IPS-20b (cell line): ENCODE data around the gene AXDND1.
"Not testable (repeated sequence)": the region's sequence is repeated elsewhere in the genome, so short reads cannot be mapped to it uniquely, and the experiment has no call there.

Experiments used
- H3K27ac ChIP-seq: one replicate; pipeline ENCODE4 v1.5.1; 2013; ENCODE audit warnings: low read length
- H3K27me3 ChIP-seq: 2 replicates; pipeline ENCODE4 v1.6.1; 2013; ENCODE audit warnings: mild to moderate bottlenecking, low read length, inconsistent platforms; ENCODE audit not compliant: insufficient read depth
- H3K36me3 ChIP-seq: 2 replicates; pipeline ENCODE4 v1.6.1; 2013; ENCODE audit warnings: low read depth, mild to moderate bottlenecking, inconsistent platforms, low read length, moderate library complexity; ENCODE audit not compliant: insufficient read depth
- H3K4me1 ChIP-seq: 2 replicates; pipeline ENCODE4 v1.6.1; 2013; ENCODE audit warnings: mild to moderate bottlenecking, control low read depth, inconsistent platforms, low read length, moderate library complexity; ENCODE audit not compliant: insufficient read depth
- H3K4me3 ChIP-seq: 2 replicates; pipeline ENCODE4 v1.5.1; 2013; ENCODE audit warnings: mild to moderate bottlenecking, low read length, inconsistent platforms
- H3K9ac ChIP-seq: 2 replicates; pipeline ENCODE4 v1.6.1; 2013; ENCODE audit warnings: low read depth, mild to moderate bottlenecking, inconsistent platforms, low read length, moderate library complexity
- H3K9me3 ChIP-seq: 2 replicates; pipeline ENCODE4 v1.6.1; 2013; ENCODE audit warnings: mild to moderate bottlenecking, low read depth, low read length, inconsistent platforms; ENCODE audit not compliant: insufficient read depth

AXDND1 gene

GRCh38 chr1:179440971-179441370 is 75.2 kb downstream of the AXDND1 start:
- no peak overlapping the region for H3K27ac ChIP-seq
- H3K9me3 ChIP-seq = no peaks in the 10 kb centered on the region
- H3K27me3 ChIP-seq = no peaks in the 10 kb centered on the region
- no peaks in the 10 kb centered on the region for H3K4me1 ChIP-seq
- H3K36me3 ChIP-seq = no peaks in the 10 kb centered on the region
- no peak overlapping the region for H3K4me3 ChIP-seq
- H3K9ac ChIP-seq = no peak overlapping the region

GRCh38 chr1:179441501-179441900 is 75.7 kb downstream of the AXDND1 start:
- H3K9ac ChIP-seq = no peak overlapping the region
- no peaks in the 10 kb centered on the region for H3K9me3 ChIP-seq
- no peaks in the 10 kb centered on the region for H3K27me3 ChIP-seq
- H3K27ac ChIP-seq = no peak overlapping the region
- no peaks in the 10 kb centered on the region for H3K4me1 ChIP-seq
- H3K4me3 ChIP-seq = no peak overlapping the region
- no peaks in the 10 kb centered on the region for H3K36me3 ChIP-seq

GRCh38 chr1:179442846-179443245 is 77.1 kb downstream of the AXDND1 start:
- H3K27me3 ChIP-seq, H3K4me1 ChIP-seq, H3K36me3 ChIP-seq, H3K9me3 ChIP-seq, H3K27ac ChIP-seq, H3K9ac ChIP-seq, H3K4me3 ChIP-seq: not testable (repeated sequence)

GRCh38 chr1:179445593-179445992 is 79.8 kb downstream of the AXDND1 start:
- no peaks in the 10 kb centered on the region for H3K9me3 ChIP-seq
- no peak overlapping the region for H3K27ac ChIP-seq
- no peak overlapping the region for H3K4me3 ChIP-seq
- H3K4me1 ChIP-seq = no peaks in the 10 kb centered on the region
- no peak overlapping the region for H3K9ac ChIP-seq
- H3K27me3 ChIP-seq = no peaks in the 10 kb centered on the region
- no peaks in the 10 kb centered on the region for H3K36me3 ChIP-seq

- no peak overlapping the region for H3K27ac ChIP-seq
These were observed 81.7 kb downstream of the AXDND1 start for GRCh38 chr1:179447489-179447888.

GRCh38 chr1:179448437-179449149 is 82.8 kb downstream of the AXDND1 start:
- no peak overlapping the region for H3K9ac ChIP-seq

More at GRCh38 chr1:179447489-179447888, 81.7 kb downstream of the AXDND1 start:
- Histone ChIP-seq H3K27me3 (no peaks in the 10 kb centered on the region), H3K4me3 (no peak overlapping the region), H3K9me3 (no peaks in the 10 kb centered on the region), H3K9ac (no peak overlapping the region), H3K36me3 (no peaks in the 10 kb centered on the region), H3K4me1 (no peaks in the 10 kb centered on the region)

GRCh38 chr1:179459606-179460206 is 93.9 kb downstream of the AXDND1 start:
- H3K9me3 ChIP-seq, H3K27me3 ChIP-seq, H3K27ac ChIP-seq, H3K9ac ChIP-seq, H3K4me3 ChIP-seq, H3K4me1 ChIP-seq, H3K36me3 ChIP-seq: not testable (repeated sequence)

More at GRCh38 chr1:179448437-179449149, 82.8 kb downstream of the AXDND1 start:
- Histone ChIP-seq H3K9me3 (no peaks in the 10 kb centered on the region), H3K4me3 (no peak overlapping the region), H3K27me3 (no peaks in the 10 kb centered on the region), H3K36me3 (no peaks in the 10 kb centered on the region), H3K27ac (no peak overlapping the region), H3K4me1 (no peaks in the 10 kb centered on the region)

- H3K4me3 ChIP-seq, H3K4me1 ChIP-seq, H3K9ac ChIP-seq, H3K27ac ChIP-seq, H3K36me3 ChIP-seq, H3K27me3 ChIP-seq: not testable (repeated sequence)
- H3K9me3 ChIP-seq = peaks cover 21% of the 10 kb centered on the region
These were observed 99.9 kb downstream of the AXDND1 start for GRCh38 chr1:179465661-179466060.

- Histone ChIP-seq H3K27me3 (no peaks in the 10 kb centered on the region), H3K9me3 (peaks cover 55% of the 10 kb centered on the region), H3K27ac (no peak overlapping the region), H3K4me3 (no peak overlapping the region), H3K4me1 (no peaks in the 10 kb centered on the region), H3K9ac (no peak overlapping the region), H3K36me3 (no peaks in the 10 kb centered on the region)
These were observed 108.9 kb downstream of the AXDND1 start for GRCh38 chr1:179474713-179475112.

GRCh38 chr1:179476484-179476883 is 110.7 kb downstream of the AXDND1 start:
- Histone ChIP-seq H3K4me1 (no peaks in the 10 kb centered on the region), H3K27me3 (no peaks in the 10 kb centered on the region), H3K36me3 (no peaks in the 10 kb centered on the region), H3K9ac (no peak overlapping the region), H3K9me3 (peaks cover 55% of the 10 kb centered on the region), H3K27ac (no peak overlapping the region), H3K4me3 (no peak overlapping the region)

- H3K9me3 ChIP-seq = peaks cover 54% of the 10 kb centered on the region
- H3K27me3 ChIP-seq = no peaks in the 10 kb centered on the region
- no peak overlapping the region for H3K27ac ChIP-seq
- H3K4me3 ChIP-seq = no peak overlapping the region
- no peaks in the 10 kb centered on the region for H3K36me3 ChIP-seq
- H3K4me1 ChIP-seq = no peaks in the 10 kb centered on the region
- H3K9ac ChIP-seq = no peak overlapping the region
These were observed 112.6 kb downstream of the AXDND1 start for GRCh38 chr1:179478370-179478769.

- Histone ChIP-seq H3K27ac (no peak overlapping the region), H3K4me1 (no peaks in the 10 kb centered on the region), H3K36me3 (no peaks in the 10 kb centered on the region)
These were observed 124.8 kb downstream of the AXDND1 start for GRCh38 chr1:179490611-179491010.

More at GRCh38 chr1:179490611-179491010, 124.8 kb downstream of the AXDND1 start:
- no peak overlapping the region for H3K4me3 ChIP-seq
- H3K27me3 ChIP-seq = no peaks in the 10 kb centered on the region
- H3K9me3 ChIP-seq = peaks cover 3% of the 10 kb centered on the region
- H3K9ac ChIP-seq = no peak overlapping the region
